PC-3 (cell line): Measurements from ENCODE around the gene SMPD2. TPM values are rescaled to one million over a fixed set of nuclear protein-coding genes. Genes with fewer than 3 reads are reported as not detected.

Experiments used
- ATAC-seq: fragments of 200-7000 bp; cut with Tn5 transposase; 2 replicates; pipeline ENCODE4 v1.9.1; 2020; ENCODE audit warnings: mild to moderate bottlenecking, moderate library complexity
- BruUV-seq: library from RNA; stranded (reverse); fragments of 400-500 nt; replicated peaks from 2 replicates; lab custom pipeline; 2021; lab: Mats Ljungman, UMichigan
- CTCF ChIA-PET: fragments of 300-600 bp; sonication (Branson Sonifier 250); formaldehyde crosslinking; loops from one replicate; lab custom pipeline; 2022; ENCODE audit warnings: antibody characterized with exemption; lab: Charles Lee
- POLR2A ChIA-PET: fragments of 300-600 bp; sonication (Branson Sonifier 250); formaldehyde crosslinking; loops from one replicate; lab custom pipeline; 2022; ENCODE audit warnings: antibody characterized with exemption; ENCODE audit not compliant: unreplicated experiment; lab: Charles Lee
- DNase-seq: peaks from one replicate; pipeline ENCODE4 v3.0.0-alpha.2; 2015
- H2AFZ ChIP-seq: fragments of 300-600 bp; sonication (generic); 2 replicates; pipeline ENCODE4 v1.6.0; 2016; ENCODE audit warnings: antibody characterized with exemption, low read length
- H3F3A ChIP-seq: fragments of 300-600 bp; sonication (generic); one replicate; pipeline ENCODE4 v1.6.0; 2017; ENCODE audit warnings: antibody characterized with exemption, low read length, control low read depth, mild to moderate bottlenecking; ENCODE audit not compliant: unreplicated experiment
- H3K27ac ChIP-seq: fragments of 300-600 bp; sonication (generic); 2 replicates; pipeline ENCODE4 v1.5.1; 2016; ENCODE audit warnings: mild to moderate bottlenecking, low read length
- H3K27me3 ChIP-seq: fragments of 300-600 bp; sonication (generic); 2 replicates; pipeline ENCODE4 v1.6.1; 2016; ENCODE audit warnings: low read length, mixed read lengths
- H3K36me3 ChIP-seq: fragments of 300-600 bp; sonication (generic); 2 replicates; pipeline ENCODE4 v1.6.1; 2016; ENCODE audit warnings: low read depth, mixed run types, low read length, mixed read lengths
- H3K4me1 ChIP-seq: fragments of 300-600 bp; sonication (generic); 2 replicates; pipeline ENCODE4 v1.5.1; 2016; ENCODE audit warnings: low read length; ENCODE audit not compliant: insufficient read depth
- H3K4me2 ChIP-seq: fragments of 300-600 bp; sonication (generic); 2 replicates; pipeline ENCODE4 v1.6.0; 2016; ENCODE audit warnings: low read length
- H3K4me3 ChIP-seq: fragments of 300-600 bp; sonication (generic); 2 replicates; pipeline ENCODE4 v1.5.1; 2016; ENCODE audit warnings: mild to moderate bottlenecking, low read length, mixed read lengths
- H3K79me2 ChIP-seq: fragments of 300-600 bp; sonication (generic); 2 replicates; pipeline ENCODE4 v1.6.1; 2017; ENCODE audit warnings: low read length, mixed read lengths
- H3K9ac ChIP-seq: fragments of 300-600 bp; sonication (generic); 2 replicates; pipeline ENCODE4 v1.6.0; 2016; ENCODE audit warnings: mild to moderate bottlenecking, low read length
- H3K9me2 ChIP-seq: fragments of 300-600 bp; sonication (generic); replicated peaks from 2 replicates; pipeline ENCODE4 v1.6.1; 2016; ENCODE audit warnings: mixed run types, low read length, mixed read lengths
- H3K9me3 ChIP-seq: fragments of 300-600 bp; sonication (generic); 2 replicates; pipeline ENCODE4 v1.6.1; 2016; ENCODE audit warnings: low read length, mixed read lengths
- H4K20me1 ChIP-seq: fragments of 300-600 bp; sonication (generic); 2 replicates; pipeline ENCODE4 v1.6.1; 2016; ENCODE audit warnings: low read length, mixed read lengths
- CTCF ChIP-seq: fragments of 300-600 bp; sonication (generic); conservative IDR thresholded peaks from 2 replicates; pipeline ENCODE4 v1.5.1; 2017; ENCODE audit warnings: antibody characterized with exemption, low read depth, mild to moderate bottlenecking, low read length
- EZH2 ChIP-seq: fragments of 300-600 bp; sonication (generic); IDR thresholded peaks from one replicate; pipeline ENCODE4 v1.6.1; 2017; ENCODE audit warnings: antibody characterized with exemption, mild to moderate bottlenecking, low read length; ENCODE audit not compliant: unreplicated experiment
- EZH2phosphoT487 ChIP-seq: fragments of 300-600 bp; sonication (generic); IDR thresholded peaks from 2 replicates; pipeline ENCODE4 v1.6.1; 2018; ENCODE audit warnings: mild to moderate bottlenecking, antibody characterized with exemption, low read length, borderline replicate concordance
- intact Hi-C: fragments of 100-400 bp; cut with micrococcal nuclease; formaldehyde crosslinking; loops from 2 replicates; pipeline ENCODE4 v1.9.0; 2023
- total RNA-seq: library from RNA; depleted of rRNA; stranded (reverse); fragments of >200 nt; gene quantifications from 2 replicates; pipeline ENCODE4 v1.2.3, GENCODE V29; 2014

Gene SMPD2
- total RNA-seq, 1 experiment from 2014 or later, result 12.6 TPM

GRCh38 chr6:109442393-109442924, 1.9 kb downstream of the SMPD2 start:
- H3F3A ChIP-seq, result no peaks in the 10 kb centered on the region
- H3K4me1 ChIP-seq, result peaks cover 14% of the 10 kb centered on the region; the same call in 1 of the 2 replicates
- no peaks in the 10 kb centered on the region for H3K9me3 ChIP-seq
- TF ChIP-seq EZH2, result no peak
- no peak for TF ChIP-seq EZH2phosphoT487
- TF ChIP-seq CTCF, result no peak
- no peak overlapping the region for H2AFZ ChIP-seq
- POLR2A ChIA-PET, result no interaction called here
- H3K4me2 ChIP-seq, result peak overlapping the region; percentile 80
- no TSS peak for BruUV-seq
- no peaks in the 10 kb centered on the region for H4K20me1 ChIP-seq
- no peaks in the 10 kb centered on the region for H3K9me2 ChIP-seq
- H3K4me3 ChIP-seq, result no peak overlapping the region
- H3K27me3 ChIP-seq, result no peaks in the 10 kb centered on the region
- ATAC-seq (no peak), DNase-seq (no peak)
- no peak overlapping the region for H3K27ac ChIP-seq
- H3K9ac ChIP-seq, result no peak overlapping the region
- no peaks in the 10 kb centered on the region for H3K36me3 ChIP-seq
- CTCF ChIA-PET, result no interaction called here
- intact Hi-C loops, result no loop called here
- H3K79me2 ChIP-seq, result peaks cover 16% of the 10 kb centered on the region

- no peaks in the 10 kb centered on the region for H3F3A ChIP-seq
- CTCF ChIA-PET, result no interaction called here
- no peak overlapping the region for H3K4me3 ChIP-seq
- no peak overlapping the region for H3K27ac ChIP-seq
- H3K9ac ChIP-seq, result no peak overlapping the region
- POLR2A ChIA-PET, result no interaction called here
- no peak for DNase-seq
- intact Hi-C loops, result no loop called here
- ATAC-seq, result no peak
- H3K9me3 ChIP-seq, result no peaks in the 10 kb centered on the region
- no peaks in the 10 kb centered on the region for H4K20me1 ChIP-seq
- no peak overlapping the region for H2AFZ ChIP-seq
- H3K27me3 ChIP-seq, result no peaks in the 10 kb centered on the region
- no peak for TF ChIP-seq CTCF
- no peak for TF ChIP-seq EZH2phosphoT487
- no peak for TF ChIP-seq EZH2
- no TSS peak for BruUV-seq
- H3K4me2 ChIP-seq, result no peak overlapping the region
- no peaks in the 10 kb centered on the region for H3K9me2 ChIP-seq
- H3K36me3 ChIP-seq, result no peaks in the 10 kb centered on the region
- peaks cover 14% of the 10 kb centered on the region; the same call in 1 of the 2 replicates for H3K4me1 ChIP-seq
- H3K79me2 ChIP-seq, result peaks cover 16% of the 10 kb centered on the region
Measured at GRCh38 chr6:109443425-109443950, 3.0 kb downstream of the SMPD2 start.

DNA sequence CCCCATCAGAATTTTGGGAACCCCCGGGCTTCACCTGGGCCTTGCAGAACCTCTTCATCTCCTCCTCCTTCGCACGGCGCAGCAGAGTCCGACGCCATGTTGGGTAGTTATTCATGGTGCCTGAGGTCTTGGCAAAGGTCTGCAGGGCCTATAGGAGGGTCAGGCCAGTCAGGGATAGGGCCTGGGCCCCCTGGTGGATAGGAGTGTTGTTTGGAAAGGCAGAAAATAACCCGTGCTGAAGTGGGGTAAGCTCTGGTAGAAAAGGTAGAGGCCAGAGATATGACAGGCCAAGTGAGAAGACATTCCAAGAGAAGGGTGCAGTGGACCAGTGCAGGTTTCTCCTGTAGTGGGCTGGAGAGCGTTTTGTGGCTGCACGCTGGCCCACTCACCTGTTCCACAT, 4.9 kb downstream of the SMPD2 start:
- no peak for TF ChIP-seq EZH2
- no peak for TF ChIP-seq EZH2phosphoT487
- 0 out of 2 replicates have a peak, but pooled peaks have one; percentile 20 for TF ChIP-seq CTCF
- Histone ChIP-seq H3K9ac (no peak overlapping the region), H2AFZ (no peak overlapping the region), H3K9me2 (no peaks in the 10 kb centered on the region), H3K79me2 (peaks cover 16% of the 10 kb centered on the region), H3K27me3 (no peaks in the 10 kb centered on the region), H3K4me1 (peaks cover 9% of the 10 kb centered on the region; the same call in 1 of the 2 replicates), H3F3A (no peaks in the 10 kb centered on the region), H3K36me3 (no peaks in the 10 kb centered on the region), H3K9me3 (no peaks in the 10 kb centered on the region), H4K20me1 (no peaks in the 10 kb centered on the region), H3K4me3 (no peak overlapping the region), H3K4me2 (no peak overlapping the region), H3K27ac (no peak overlapping the region)
- BruUV-seq, result no TSS peak
- intact Hi-C loops, result no loop called here
- ATAC-seq, result no peak
- POLR2A ChIA-PET, result no interaction called here
- CTCF ChIA-PET, result no interaction called here
- no peak for DNase-seq
